ENCODE measurements around the gene SKA2.
"Not testable (repeated sequence)": the region's sequence is repeated elsewhere in the genome, so short reads cannot be mapped to it uniquely, and the experiment has no call there.

The SKA2 gene

GRCh38 chr17:59151006-59151405, 4.0 kb downstream of the SKA2 start:
- DNase-seq: no peak

- DNase-seq: no peak
Observed at GRCh38 chr17:59149841-59150511, 5.0 kb downstream of the SKA2 start.

- no peak for DNase-seq
Observed at GRCh38 chr17:59149051-59149450, 5.9 kb downstream of the SKA2 start.

DNA sequence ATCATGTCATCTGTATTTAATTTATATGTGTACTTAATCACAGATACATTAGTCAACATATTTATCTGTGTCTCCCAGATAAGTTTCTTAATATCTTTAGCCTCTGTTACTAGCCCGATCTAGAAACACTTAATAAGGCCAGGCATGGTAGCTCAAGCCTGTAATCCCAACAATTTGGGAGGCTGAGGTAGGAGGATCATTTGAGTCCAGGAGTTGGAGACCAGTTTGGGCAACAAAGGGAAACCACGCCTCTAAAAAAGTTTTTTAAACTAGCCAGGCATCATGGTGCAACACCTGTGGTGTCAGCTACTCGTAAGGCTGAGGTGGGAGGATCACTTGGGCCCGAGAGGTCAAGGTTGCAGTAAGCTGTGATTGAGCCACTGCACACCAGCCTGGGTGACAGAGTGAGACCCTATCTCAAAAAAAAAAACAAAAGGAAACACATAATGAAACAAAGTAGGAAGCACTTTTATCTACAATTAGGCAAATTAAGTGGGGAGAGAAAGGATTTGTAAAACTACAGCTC, 9.4 kb downstream of the SKA2 start:
- no peak for DNase-seq

DNA sequence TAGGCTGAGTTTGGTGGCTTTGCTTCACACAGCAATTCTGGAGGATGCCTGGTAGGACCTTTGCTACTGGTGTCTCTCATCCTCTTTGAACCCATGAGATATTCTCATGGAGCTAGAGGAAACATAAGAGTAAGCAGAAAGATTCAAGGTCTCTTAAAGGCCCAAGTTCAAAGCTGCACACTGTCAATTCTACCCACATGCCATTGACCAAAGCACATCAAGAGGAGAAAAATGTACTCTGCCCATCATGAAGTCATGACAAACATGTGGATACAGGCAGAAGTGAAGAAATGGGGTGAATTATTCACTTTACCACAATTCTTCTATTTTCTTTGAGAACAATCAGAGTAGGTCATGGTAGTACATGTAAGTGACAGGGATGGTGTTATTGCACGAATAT, 13.1 kb downstream of the SKA2 start:
- no peak for DNase-seq

DNA sequence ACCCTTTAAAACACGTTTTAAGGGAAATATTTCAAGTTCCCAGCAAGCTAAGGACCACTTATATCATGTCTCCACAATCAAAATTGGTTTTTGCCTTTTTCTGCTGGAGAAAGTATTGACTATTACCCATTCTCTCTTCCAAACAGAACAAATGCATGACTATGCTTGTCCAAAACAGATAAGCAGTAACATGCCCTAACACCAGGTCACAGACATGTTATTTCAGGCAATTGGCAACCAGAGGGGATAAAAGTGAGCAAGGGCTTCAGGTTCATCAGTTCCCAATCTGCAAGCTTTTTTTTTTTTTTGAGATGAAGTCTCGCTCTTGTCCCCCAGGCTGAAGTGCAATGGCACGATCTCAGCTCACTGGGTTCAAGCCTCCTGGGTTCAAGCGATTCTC, 15.0 kb downstream of the SKA2 start:
- no peak for DNase-seq

DNA sequence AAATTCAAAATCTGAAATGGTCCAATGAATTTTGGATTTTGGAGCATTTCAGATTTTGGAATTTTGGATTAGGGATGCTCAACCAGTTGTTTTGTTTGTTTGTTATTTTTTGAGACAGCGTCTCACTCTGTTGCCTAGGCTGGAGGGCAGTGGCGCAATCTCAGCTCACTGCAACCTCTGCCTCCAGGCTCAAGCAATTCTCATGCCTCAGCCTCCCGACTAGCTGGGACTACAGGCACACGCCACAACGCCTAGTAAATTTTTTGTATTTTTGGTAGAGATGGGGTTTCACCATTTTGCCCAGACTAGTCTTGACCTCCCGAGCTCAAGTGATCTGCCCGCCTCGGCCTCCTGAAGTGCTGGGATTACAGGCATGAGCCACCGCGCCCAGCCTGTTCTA, 16.6 kb downstream of the SKA2 start:
- DNase-seq: not testable (repeated sequence)

- DNase-seq: no peak
Observed at GRCh38 chr17:59131131-59131530, 23.9 kb downstream of the SKA2 start.

GRCh38 chr17:59129814-59130213, 25.2 kb downstream of the SKA2 start:
- no peak for DNase-seq

DNA sequence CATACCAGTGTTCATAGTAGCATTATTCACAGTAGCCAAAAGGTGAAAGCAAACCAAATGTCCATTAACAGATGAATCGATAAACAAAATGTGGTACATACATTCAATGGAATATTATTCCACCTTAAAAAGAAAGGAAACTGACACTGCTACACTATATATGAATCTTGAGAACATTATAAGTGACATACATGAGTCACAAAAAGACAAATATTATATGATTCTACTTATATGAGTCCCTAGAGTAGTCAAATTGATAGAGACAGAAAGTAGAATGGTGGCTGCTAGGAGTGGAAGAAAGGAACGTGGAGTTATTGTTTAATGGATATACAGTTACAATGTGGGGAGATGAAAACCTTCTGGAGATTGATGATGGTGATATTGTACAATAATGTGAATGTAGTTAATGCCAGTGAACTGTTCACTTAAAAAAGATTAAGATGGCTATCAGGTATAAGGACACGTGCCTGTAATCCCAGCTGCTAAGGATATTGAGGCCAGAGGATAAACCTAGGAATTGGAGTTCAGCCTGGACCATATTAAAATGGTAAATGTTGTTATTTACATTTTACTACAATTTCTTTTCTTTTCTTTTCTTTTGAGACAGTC, 28.1 kb downstream of the SKA2 start:
- DNase-seq: no peak

- DNase-seq: no peak
Observed at GRCh38 chr17:59124665-59125064, 30.3 kb downstream of the SKA2 start.

- DNase-seq: no peak
Observed at GRCh38 chr17:59121901-59122480, 33.0 kb downstream of the SKA2 start.

GRCh38 chr17:59115474-59115873, 39.5 kb downstream of the SKA2 start:
- DNase-seq: no peak

- no peak for DNase-seq
Observed at GRCh38 chr17:59111539-59111938, 43.4 kb downstream of the SKA2 start.

GRCh38 chr17:59110973-59111372, 44.0 kb downstream of the SKA2 start:
- DNase-seq: no peak

DNA sequence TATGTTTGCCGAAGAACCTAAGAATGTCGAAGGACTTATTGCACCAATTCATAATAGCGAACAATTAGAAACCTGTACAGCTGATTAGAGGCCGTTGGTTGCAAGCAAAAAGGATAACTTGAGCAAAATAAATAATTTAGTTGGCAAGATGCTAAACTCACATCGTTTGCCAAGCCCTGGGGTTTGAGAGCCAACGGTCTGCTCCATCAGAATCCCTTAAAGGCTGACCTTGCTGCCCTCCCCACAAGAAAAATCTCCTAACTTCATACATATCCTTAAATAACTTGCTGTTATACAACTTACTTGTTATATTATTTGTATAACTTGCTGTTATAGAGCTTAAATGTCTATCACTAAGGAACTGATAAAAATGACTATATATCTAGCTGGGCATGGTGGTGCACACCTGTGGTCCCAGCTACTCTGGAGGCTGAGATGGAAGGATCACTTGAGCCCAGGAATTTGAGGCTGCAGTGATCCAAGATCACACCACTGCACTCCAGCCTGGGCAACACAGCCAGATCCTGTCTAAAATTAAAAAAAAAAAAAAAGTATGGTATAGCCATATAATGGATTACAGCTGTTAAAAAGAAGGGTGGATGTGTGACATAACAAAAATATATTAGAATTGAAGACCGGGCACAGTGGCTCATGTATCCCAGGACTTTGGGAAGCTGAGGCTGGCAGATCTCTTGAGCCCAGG, 46.4 kb downstream of the SKA2 start:
- no peak for DNase-seq

- DNase-seq: no peak
Observed at GRCh38 chr17:59107306-59107670, 47.7 kb downstream of the SKA2 start.

GRCh38 chr17:59106463-59107305, 48.3 kb downstream of the SKA2 start, which contains the start of gene TRIM37:
Gene TRIM37 (minus strand): TSS chr17:59106880. CDS start chr17:59106461, 419 bp downstream.
- peak; percentile 99 to 100 for DNase-seq

- peak; percentile 79 to 87 for DNase-seq
Observed at GRCh38 chr17:59105852-59106462, 49.0 kb downstream of the SKA2 start.

DNA sequence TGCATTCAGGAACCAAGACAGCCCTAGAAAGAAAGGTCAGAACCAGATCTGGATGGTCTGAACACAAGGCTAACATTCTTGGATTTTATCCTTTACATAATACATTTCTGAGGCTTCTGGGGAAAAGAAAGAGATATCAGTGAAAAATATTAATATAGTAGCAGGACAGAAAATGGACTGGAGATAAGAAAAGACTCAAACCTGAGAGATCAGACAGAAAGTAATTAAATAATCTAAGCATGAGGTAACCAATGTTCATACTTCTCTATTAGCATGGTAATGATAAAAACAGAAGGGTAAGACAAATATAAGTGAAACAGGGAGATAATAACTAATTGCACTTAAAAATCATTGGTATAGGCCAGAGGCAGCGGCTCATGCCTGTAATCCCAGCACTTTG, 53.8 kb downstream of the SKA2 start:
- no peak for DNase-seq

DNA sequence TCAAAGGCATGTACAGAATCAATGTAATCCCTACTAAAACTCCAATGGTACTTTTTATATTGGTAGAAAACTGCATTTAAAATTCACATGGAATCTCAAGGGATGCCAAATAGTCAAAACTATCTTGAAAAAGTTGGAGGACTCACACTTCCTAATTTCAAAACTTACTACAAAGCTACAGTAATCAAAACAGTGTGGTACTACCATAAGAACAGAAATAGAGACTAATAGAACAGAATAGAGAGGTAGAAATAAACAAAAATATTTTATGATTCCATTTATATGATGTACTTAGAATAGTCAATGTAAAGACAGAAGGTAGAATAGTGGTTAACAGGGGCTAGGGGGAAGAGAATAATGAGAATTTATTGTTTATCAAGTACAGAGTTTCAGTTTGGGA, 57.1 kb downstream of the SKA2 start:
- DNase-seq: no peak

DNA sequence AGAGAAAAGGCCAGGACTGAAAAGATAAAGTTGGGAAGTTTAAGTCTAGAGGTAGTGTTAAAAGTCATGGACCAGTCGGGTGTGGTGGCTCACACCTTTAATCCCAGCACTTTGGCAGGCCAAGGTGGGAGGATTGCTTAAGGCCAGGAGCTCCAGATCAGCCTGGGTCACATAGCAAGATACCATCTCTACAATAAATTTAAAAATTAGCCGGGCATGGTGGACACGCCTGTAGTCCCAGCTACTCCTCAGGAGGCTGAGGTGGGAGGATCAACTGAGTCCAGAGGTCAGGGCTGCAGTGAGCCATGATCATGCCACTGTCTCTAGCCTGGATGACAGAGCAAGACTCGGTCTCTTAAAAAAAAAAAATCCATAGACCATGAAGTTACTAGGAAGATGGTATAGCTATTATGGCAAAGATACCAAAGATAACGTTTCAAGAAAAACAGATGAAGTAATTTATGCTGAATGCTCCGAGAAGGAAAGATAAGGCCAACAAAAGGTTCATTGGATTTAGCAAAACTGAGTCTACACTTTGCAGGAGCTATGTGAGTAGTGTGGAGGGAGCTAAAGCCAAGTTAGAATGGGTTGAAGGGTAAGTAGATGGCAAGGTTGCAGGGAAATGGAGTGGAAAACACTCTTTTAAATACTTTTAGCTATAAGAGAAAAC, 60.0 kb downstream of the SKA2 start:
- DNase-seq: no peak
